Mesendoderm (in vitro differentiated cells): ENCODE measurements around the gene KLHL5.
"Not testable (repeated sequence)": the region's sequence is repeated elsewhere in the genome, so short reads cannot be mapped to it uniquely, and the experiment has no call there.

Experiments used
- DNase-seq: peaks from one replicate; pipeline ENCODE4 v3.0.0; 2013
- H2AK5ac ChIP-seq: 2 replicates; pipeline ENCODE4 v1.6.1; 2013; ENCODE audit warnings: low read length, inconsistent platforms
- H2BK120ac ChIP-seq: 2 replicates; pipeline ENCODE4 v1.6.1; 2013; ENCODE audit warnings: low read depth, mild to moderate bottlenecking, low read length, moderate library complexity, mixed read lengths
- H2BK15ac ChIP-seq: replicated peaks from 2 replicates; pipeline ENCODE4 v1.6.1; 2013; ENCODE audit warnings: low read depth, mild to moderate bottlenecking, moderate library complexity
- H2BK5ac ChIP-seq: 2 replicates; pipeline ENCODE4 v1.6.1; 2013; ENCODE audit warnings: low read length, inconsistent platforms
- H3K18ac ChIP-seq: 2 replicates; pipeline ENCODE4 v1.6.1; 2013; ENCODE audit warnings: mild to moderate bottlenecking, low read length, mixed read lengths
- H3K23ac ChIP-seq: one replicate; pipeline ENCODE4 v1.6.1; 2013; ENCODE audit warnings: low read length
- H3K27ac ChIP-seq: 2 replicates; pipeline ENCODE4 v1.5.1; 2013; ENCODE audit warnings: low read depth, mild to moderate bottlenecking, inconsistent platforms, low read length, moderate library complexity
- H3K27me3 ChIP-seq: 2 replicates; pipeline ENCODE4 v1.6.1; 2013; ENCODE audit warnings: low read length, control low read depth, mild to moderate bottlenecking, inconsistent platforms; ENCODE audit not compliant: insufficient read depth, poor library complexity
- H3K36me3 ChIP-seq: 2 replicates; pipeline ENCODE4 v1.6.1; 2013; ENCODE audit warnings: low read length, inconsistent platforms; ENCODE audit not compliant: control insufficient read depth, insufficient read depth
- H3K4ac ChIP-seq: one replicate; pipeline ENCODE4 v1.6.1; 2013; ENCODE audit warnings: low read depth, mild to moderate bottlenecking, low read length, moderate library complexity
- H3K4me1 ChIP-seq: 2 replicates; pipeline ENCODE4 v1.6.1; 2013; ENCODE audit warnings: low read depth, low read length, inconsistent platforms; ENCODE audit not compliant: control insufficient read depth
- H3K4me2 ChIP-seq: 2 replicates; pipeline ENCODE4 v1.6.1; 2013; ENCODE audit warnings: low read length
- H3K4me3 ChIP-seq: 2 replicates; pipeline ENCODE4 v1.5.1; 2013; ENCODE audit warnings: mild to moderate bottlenecking, low read length
- H3K56ac ChIP-seq: one replicate; pipeline ENCODE4 v1.6.1; 2013; ENCODE audit warnings: low read length
- H3K79me1 ChIP-seq: 2 replicates; pipeline ENCODE4 v1.6.1; 2013; ENCODE audit warnings: low read length, inconsistent platforms
- H3K79me2 ChIP-seq: 2 replicates; pipeline ENCODE4 v1.6.1; 2013; ENCODE audit warnings: mild to moderate bottlenecking, low read length; ENCODE audit not compliant: control insufficient read depth, insufficient read depth
- H3K9ac ChIP-seq: 2 replicates; pipeline ENCODE4 v1.6.1; 2013; ENCODE audit warnings: low read length, inconsistent platforms
- H4K5ac ChIP-seq: one replicate; pipeline ENCODE4 v1.6.1; 2013; ENCODE audit warnings: low read length
- H4K8ac ChIP-seq: one replicate; pipeline ENCODE4 v1.6.1; 2013; ENCODE audit warnings: low read depth, mild to moderate bottlenecking, control low read depth, low read length, moderate library complexity
- WGBS: extraction: QIAGEN DNeasy Blood & Tissue Kit; methylation state at CpG from one replicate; pipeline ENCODE4 v1.1.7; 2013; ENCODE audit warnings: low lambda C conversion rate, missing lambda C conversion rate; ENCODE audit not compliant: insufficient coverage; ENCODE audit errors: extremely low coverage; 5-methylcytosine and 5-hydroxymethylcytosine counted together

KLHL5 gene

DNA sequence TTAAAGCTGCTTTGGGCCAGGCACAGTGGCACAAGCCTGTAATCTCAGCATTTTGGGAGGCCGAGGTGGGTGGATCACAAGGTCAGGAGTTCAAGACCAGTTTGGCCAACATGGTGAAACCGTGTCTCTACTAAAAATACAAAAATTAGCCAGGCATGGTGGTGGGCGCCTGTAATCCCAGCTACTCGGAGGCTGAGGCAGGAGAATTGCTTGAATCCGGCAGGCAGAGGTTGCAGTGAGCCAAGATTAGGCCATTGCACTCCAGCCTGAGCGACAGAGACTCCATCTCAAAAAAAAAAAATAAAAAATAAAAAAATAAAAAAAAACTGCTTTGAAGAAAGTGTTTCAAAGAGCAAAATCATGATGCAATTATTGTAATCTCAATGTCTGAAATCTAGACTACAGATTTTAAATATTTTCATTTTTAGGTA, 30.4 kb upstream of the KLHL5 start:
- H4K8ac ChIP-seq, H3K18ac ChIP-seq, H3K9ac ChIP-seq, H3K4me2 ChIP-seq, H3K4ac ChIP-seq, H2BK120ac ChIP-seq, H2BK15ac ChIP-seq, H3K27ac ChIP-seq, H3K36me3 ChIP-seq, H3K4me3 ChIP-seq, H3K4me1 ChIP-seq, H3K27me3 ChIP-seq, H2BK5ac ChIP-seq, H3K56ac ChIP-seq, H2AK5ac ChIP-seq, H3K23ac ChIP-seq, H4K5ac ChIP-seq, H3K79me1 ChIP-seq, DNase-seq, H3K79me2 ChIP-seq: not testable (repeated sequence)
- no CpG with 5 or more reads among the region's 6 CpGs for WGBS

DNA sequence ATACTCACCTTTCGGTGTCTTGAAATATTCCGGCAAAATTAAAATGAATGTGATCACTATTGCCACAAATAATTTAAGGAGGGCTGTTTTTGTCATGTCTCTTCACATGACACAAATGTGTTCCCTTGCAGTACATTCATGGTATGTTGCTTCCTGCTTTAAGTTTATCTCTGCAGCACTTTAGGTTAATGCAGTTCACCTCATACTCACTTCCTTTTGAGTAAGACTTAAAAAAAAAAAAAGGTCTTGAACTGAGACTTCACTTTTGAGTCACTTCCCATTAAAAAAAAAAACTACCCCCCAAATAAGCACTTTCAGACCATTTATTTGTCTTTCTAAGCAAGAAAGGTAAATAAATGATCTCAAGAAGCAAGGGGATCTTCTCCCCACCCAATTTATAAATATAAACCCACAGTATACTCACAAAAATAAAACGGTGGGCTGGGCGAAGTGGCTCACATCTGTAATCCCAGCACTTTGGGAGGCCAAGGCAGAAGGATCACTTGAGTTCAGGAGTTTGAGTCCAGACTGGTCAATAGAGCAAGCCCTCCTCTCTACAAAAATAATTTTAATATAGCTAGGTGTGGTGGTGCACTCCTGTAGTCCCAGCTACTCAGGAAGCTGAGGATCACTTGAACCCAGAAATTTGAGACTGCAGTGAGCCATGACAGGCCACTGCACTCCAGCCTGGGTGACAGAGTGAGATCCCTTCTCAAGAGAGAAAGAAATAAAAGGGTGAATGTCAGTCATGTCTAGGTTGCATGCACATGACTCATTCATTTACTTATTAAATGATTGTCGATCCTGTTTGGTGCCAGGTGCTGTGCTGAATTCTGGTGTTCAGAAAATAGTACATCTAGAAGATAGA, 29.6 kb upstream of the KLHL5 start, which contains the start of gene TMEM156:
TSS of gene TMEM156 (minus strand) at position 192 of the 868 bp plus-strand sequence. CDS start at position 96, 96 bp downstream.
- no peak within 1 kb of the TSS for H3K27ac ChIP-seq
- no peak within 1 kb of the TSS for H2BK15ac ChIP-seq
- H2BK5ac ChIP-seq, result no peak within 1 kb of the TSS
- H4K5ac ChIP-seq, result no peak within 1 kb of the TSS
- no peaks in the 10 kb centered on the region for H3K4me1 ChIP-seq
- DNase-seq, result no peak
- no peak within 1 kb of the TSS for H3K18ac ChIP-seq
- no peak within 1 kb of the TSS for H3K9ac ChIP-seq
- no peak within 1 kb of the TSS for H4K8ac ChIP-seq
- no peak within 1 kb of the TSS for H3K23ac ChIP-seq
- H3K4me3 ChIP-seq, result no peak within 1 kb of the TSS
- no peaks in the 10 kb centered on the region for H3K79me2 ChIP-seq
- H3K56ac ChIP-seq, result no peak within 1 kb of the TSS
- H2AK5ac ChIP-seq, result no peak within 1 kb of the TSS
- H3K27me3 ChIP-seq, result no peaks in the 10 kb centered on the region
- H3K4me2 ChIP-seq, result no peak within 1 kb of the TSS
- H3K36me3 ChIP-seq, result no peaks in the 10 kb centered on the region
- no peak within 1 kb of the TSS for H2BK120ac ChIP-seq
- H3K79me1 ChIP-seq, result no peaks in the 10 kb centered on the region
- no peak within 1 kb of the TSS for H3K4ac ChIP-seq
- no CpG with 5 or more reads among the region's 5 CpGs for WGBS

DNA sequence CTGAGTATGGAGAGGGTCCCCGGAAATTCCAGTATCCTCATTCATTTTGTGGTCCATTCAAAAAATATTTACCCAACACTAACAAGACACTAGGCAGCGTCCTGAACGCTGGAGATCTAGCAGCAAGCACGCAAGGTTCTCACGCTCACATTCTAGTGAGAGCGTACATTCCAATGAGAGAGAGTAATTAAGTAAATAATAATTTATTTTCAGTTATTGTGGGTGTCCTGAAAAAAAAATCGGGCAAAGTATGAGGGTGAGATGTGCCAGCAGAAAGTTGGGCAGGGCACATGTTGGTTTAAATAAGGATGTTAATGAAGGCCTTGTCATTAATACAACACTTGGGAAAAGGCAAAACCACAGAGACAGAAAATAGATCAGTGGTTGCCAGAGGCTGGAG, 25.9 kb upstream of the KLHL5 start:
- no peaks in the 10 kb centered on the region for H3K27me3 ChIP-seq
- H3K4me2 ChIP-seq, result no peak overlapping the region
- H2BK120ac ChIP-seq, result no peak overlapping the region
- H3K79me2 ChIP-seq, result no peaks in the 10 kb centered on the region
- no peak overlapping the region for H3K23ac ChIP-seq
- no peak overlapping the region for H2BK5ac ChIP-seq
- H3K4me1 ChIP-seq, result no peaks in the 10 kb centered on the region
- no peak overlapping the region for H2AK5ac ChIP-seq
- no peak overlapping the region for H2BK15ac ChIP-seq
- H3K18ac ChIP-seq, result no peak overlapping the region
- no peak for DNase-seq
- no peaks in the 10 kb centered on the region for H3K79me1 ChIP-seq
- no peak overlapping the region for H3K4me3 ChIP-seq
- H4K5ac ChIP-seq, result no peak overlapping the region
- no peak overlapping the region for H3K27ac ChIP-seq
- no peaks in the 10 kb centered on the region for H3K36me3 ChIP-seq
- no peak overlapping the region for H3K4ac ChIP-seq
- no peak overlapping the region for H3K56ac ChIP-seq
- no CpG with 5 or more reads among the region's 7 CpGs for WGBS
- no peak overlapping the region for H3K9ac ChIP-seq
- no peak overlapping the region for H4K8ac ChIP-seq

GRCh38 chr4:39037491-39037825, 24.6 kb upstream of the KLHL5 start:
- Histone ChIP-seq H3K4me1 (no peaks in the 10 kb centered on the region), H2AK5ac (no peak overlapping the region), H2BK120ac (no peak overlapping the region), H3K79me1 (no peaks in the 10 kb centered on the region), H4K8ac (no peak overlapping the region), H3K27me3 (no peaks in the 10 kb centered on the region), H3K4ac (no peak overlapping the region), H3K36me3 (no peaks in the 10 kb centered on the region), H3K79me2 (no peaks in the 10 kb centered on the region), H2BK5ac (no peak overlapping the region), H3K27ac (no peak overlapping the region), H3K9ac (no peak overlapping the region), H3K18ac (no peak overlapping the region), H3K4me3 (no peak overlapping the region), H3K4me2 (no peak overlapping the region), H3K56ac (no peak overlapping the region), H2BK15ac (no peak overlapping the region), H3K23ac (no peak overlapping the region), H4K5ac (no peak overlapping the region)
- DNase-seq, result no peak
- WGBS, result no CpG with 5 or more reads among the region's 4 CpGs

- no peak for DNase-seq
- Histone ChIP-seq H3K4ac (no peak overlapping the region), H3K27ac (no peak overlapping the region)
Measured at GRCh38 chr4:39037941-39038340, 24.1 kb upstream of the KLHL5 start.

GRCh38 chr4:39039108-39039507, 22.9 kb upstream of the KLHL5 start:
- WGBS, result no CpG with 5 or more reads among the region's 3 CpGs
- no peak overlapping the region for H2BK15ac ChIP-seq

More at GRCh38 chr4:39037941-39038340, 24.1 kb upstream of the KLHL5 start:
- H3K27me3 ChIP-seq, result no peaks in the 10 kb centered on the region
- no peak overlapping the region for H3K9ac ChIP-seq
- H3K36me3 ChIP-seq, result no peaks in the 10 kb centered on the region
- H3K4me2 ChIP-seq, result no peak overlapping the region
- H2BK120ac ChIP-seq, result no peak overlapping the region
- H2BK5ac ChIP-seq, result no peak overlapping the region
- no peak overlapping the region for H2BK15ac ChIP-seq
- H3K18ac ChIP-seq, result no peak overlapping the region
- H4K8ac ChIP-seq, result no peak overlapping the region
- H3K4me1 ChIP-seq, result no peaks in the 10 kb centered on the region
- no CpG with 5 or more reads among the region's 3 CpGs for WGBS
- no peak overlapping the region for H2AK5ac ChIP-seq
- no peaks in the 10 kb centered on the region for H3K79me1 ChIP-seq
- no peak overlapping the region for H4K5ac ChIP-seq
- H3K23ac ChIP-seq, result no peak overlapping the region
- no peaks in the 10 kb centered on the region for H3K79me2 ChIP-seq
- H3K56ac ChIP-seq, result no peak overlapping the region
- H3K4me3 ChIP-seq, result no peak overlapping the region

More at GRCh38 chr4:39039108-39039507, 22.9 kb upstream of the KLHL5 start:
- Histone ChIP-seq H3K36me3 (no peaks in the 10 kb centered on the region), H3K27ac (no peak overlapping the region), H3K79me2 (no peaks in the 10 kb centered on the region), H3K9ac (no peak overlapping the region), H3K79me1 (no peaks in the 10 kb centered on the region), H3K18ac (no peak overlapping the region), H3K27me3 (no peaks in the 10 kb centered on the region), H3K4me3 (no peak overlapping the region), H3K23ac (no peak overlapping the region), H3K4me1 (peaks cover 5% of the 10 kb centered on the region), H3K4ac (no peak overlapping the region), H4K8ac (no peak overlapping the region), H4K5ac (no peak overlapping the region), H2AK5ac (no peak overlapping the region), H3K56ac (no peak overlapping the region), H2BK5ac (no peak overlapping the region), H3K4me2 (no peak overlapping the region), H2BK120ac (no peak overlapping the region)
- no peak for DNase-seq
